B cell (primary cell): ENCODE results near the gene ZNF626. TPM values are rescaled to one million over a fixed set of nuclear protein-coding genes. Genes with fewer than 3 reads are reported as not detected.
A peak's percentile ranks its signal among the peaks of the same experiment; 100 is the strongest.

Experiments used
- ATAC-seq: fragments of 200-7000 bp; cut with Tn5 transposase; one replicate; pipeline ENCODE4 v1.10.0; 2021; ENCODE audit warnings: low read depth, mild to moderate bottlenecking, moderate number of reproducible peaks, moderate library complexity
- CTCF ChIA-PET: fragments of 350-600 bp; sonication (Branson Sonifier 250); formaldehyde crosslinking; loops from one replicate; lab custom pipeline; 2021; ENCODE audit warnings: antibody characterized with exemption, inconsistent platforms; lab: Charles Lee
- POLR2A ChIA-PET: fragments of 350-600 bp; sonication (Branson Sonifier 250); formaldehyde crosslinking; loops from one replicate; lab custom pipeline; 2021; ENCODE audit warnings: antibody characterized with exemption; lab: Charles Lee
- DNase-seq: peaks from one replicate; pipeline ENCODE4 v3.0.0; 2013
- H2AFZ ChIP-seq: 2 replicates; pipeline ENCODE4 v1.6.1; 2012; ENCODE audit warnings: mild to moderate bottlenecking, low read depth, low read length; ENCODE audit not compliant: insufficient read depth, poor library complexity, severe bottlenecking
- H3K27ac ChIP-seq, 2 donors: 1 replicate in 1 of 2; 2 replicates in 1 of 2; pipeline ENCODE4 v1.5.1; 2012 to 2013; ENCODE audit warnings: low read length in 2 of 2, mild to moderate bottlenecking in 2 of 2, moderate library complexity in 1 of 2
- H3K27me3 ChIP-seq, 4 experiments: fragments of 200-600 bp in 1 of 4; sonication (generic) in 1 of 4; replicated peaks in 1 of 4; 1 replicate in 2 of 4; 2 replicates in 2 of 4; pipeline versions ENCODE4 v1.6.1 to v1.7.0; 2013 to 2016; ENCODE audit warnings: low read length in 3 of 4, mild to moderate bottlenecking in 2 of 4, mixed read lengths in 1 of 4, moderate library complexity in 1 of 4; ENCODE audit not compliant: insufficient read depth in 4 of 4, control insufficient read depth in 3 of 4; ENCODE audit errors: control extremely low read depth in 1 of 4
- H3K36me3 ChIP-seq, 2 experiments: replicated peaks in 1 of 2; 1 replicate in 1 of 2; 2 replicates in 1 of 2; pipeline versions ENCODE4 v1.6.1 to v1.7.1; 2013; ENCODE audit warnings: low read length in 1 of 2; ENCODE audit not compliant: insufficient read depth in 2 of 2, control insufficient read depth in 1 of 2; ENCODE audit errors: control extremely low read depth in 1 of 2, extremely low read depth in 1 of 2
- H3K4me1 ChIP-seq, 2 donors: fragments of 200-600 bp in 1 of 2; sonication (generic) in 1 of 2; 1 replicate in 1 of 2; 2 replicates in 1 of 2; pipeline versions ENCODE4 v1.5.1 to v1.6.1; 2013 to 2017; ENCODE audit warnings: low read length in 2 of 2; ENCODE audit not compliant: control insufficient read depth in 2 of 2, insufficient read depth in 2 of 2
- H3K4me2 ChIP-seq: replicated peaks from 2 replicates; pipeline ENCODE3; 2012; ENCODE audit warnings: mild to moderate bottlenecking, low read depth, low read length; ENCODE audit not compliant: poor library complexity, severe bottlenecking
- H3K4me3 ChIP-seq, 5 experiments: fragments of 200-600 bp in 1 of 5; sonication (generic) in 1 of 5; 1 replicate in 3 of 5; 2 replicates in 2 of 5; pipeline versions ENCODE4 v1.5.1 to v1.7.0; 2011 to 2016; ENCODE audit warnings: low read length in 4 of 5, mild to moderate bottlenecking in 4 of 5, low read depth in 2 of 5, control low read depth in 1 of 5, moderate library complexity in 1 of 5; ENCODE audit not compliant: insufficient read depth in 1 of 5; ENCODE audit errors: control extremely low read depth in 1 of 5, extremely low read depth in 1 of 5
- H3K79me2 ChIP-seq: fragments of 200-600 bp; sonication (generic); one replicate; pipeline ENCODE4 v1.6.0; 2016; ENCODE audit warnings: low read length; ENCODE audit not compliant: control insufficient read depth, insufficient read depth
- H3K9ac ChIP-seq: fragments of 200-600 bp; sonication (generic); 2 replicates; pipeline ENCODE4 v1.6.1; 2017; ENCODE audit warnings: mild to moderate bottlenecking, low read length, moderate library complexity
- H3K9me3 ChIP-seq, 3 donors: one replicate each; pipeline versions ENCODE4 v1.6.1 to v1.7.1; 2013; ENCODE audit warnings: low read length in 2 of 3; ENCODE audit not compliant: control insufficient read depth in 2 of 3, insufficient read depth in 1 of 3; ENCODE audit errors: control extremely low read depth in 1 of 3
- H4K20me1 ChIP-seq: 2 replicates; pipeline ENCODE4 v1.6.0; 2012; ENCODE audit warnings: mild to moderate bottlenecking, low read length; ENCODE audit not compliant: insufficient read depth, control insufficient read depth, poor library complexity, severe bottlenecking
- H3K27ac Mint-ChIP-seq: one replicate; pipeline ENCODE4 v1.8.0; 2021; ENCODE audit warnings: mixed read lengths
- H3K27me3 Mint-ChIP-seq: one replicate; pipeline ENCODE4 v1.8.0; 2021; ENCODE audit warnings: mixed read lengths
- H3K4me1 Mint-ChIP-seq: one replicate; pipeline ENCODE4 v1.8.0; 2021; ENCODE audit warnings: mixed read lengths
- H3K4me3 Mint-ChIP-seq: one replicate; pipeline ENCODE4 v1.8.0; 2021; ENCODE audit warnings: mixed read lengths
- H3K9me3 Mint-ChIP-seq: one replicate; pipeline ENCODE4 v1.8.0; 2022; ENCODE audit warnings: mixed read lengths; ENCODE audit not compliant: insufficient read depth
- EZH2 ChIP-seq: IDR thresholded peaks from 2 replicates; pipeline ENCODE4 v1.6.1; 2012; ENCODE audit warnings: borderline replicate concordance, low read depth, mild to moderate bottlenecking, moderate library complexity, low read length; ENCODE audit not compliant: insufficient read depth, poor library complexity, severe bottlenecking
- WGBS: methylation state at CpG from one replicate; pipeline ENCODE4 v1.1.5; 2013; ENCODE audit warnings: missing lambda C conversion rate; ENCODE audit not compliant: insufficient coverage; 5-methylcytosine and 5-hydroxymethylcytosine counted together
- intact Hi-C: fragments of 100-400 bp; cut with micrococcal nuclease; formaldehyde crosslinking; loops from one replicate; pipeline ENCODE4 v1.10.0; 2022
- polyA plus RNA-seq: library from polyadenylated mRNA; depleted of rRNA; stranded (reverse); fragments of >200 nt; gene quantifications from 2 replicates; pipeline ENCODE4 v1.2.3, GENCODE V29; 2012
- total RNA-seq, 2 donors: library from RNA; stranded (reverse); fragments of 120-200 nt in 1 of 2; gene quantifications; 1 replicate in 1 of 2; 2 replicates in 1 of 2; pipeline versions ENCODE4 v1.2.3 to v1.2.4, GENCODE V29; 2013 to 2022
- TF ChIP-seq, protein P1 (sequence below): fragments of 200-600 bp; IDR thresholded peaks from one replicate; pipeline ENCODE4 v1.8.0; 2022; ENCODE audit warnings: antibody characterized with exemption, mild to moderate bottlenecking

The ZNF626 gene
- total and polyA plus RNA-seq, 2 donors (not counting 1 experiment from before 2014, with no cell fraction given): 5.4 to 15.2 TPM

DNA sequence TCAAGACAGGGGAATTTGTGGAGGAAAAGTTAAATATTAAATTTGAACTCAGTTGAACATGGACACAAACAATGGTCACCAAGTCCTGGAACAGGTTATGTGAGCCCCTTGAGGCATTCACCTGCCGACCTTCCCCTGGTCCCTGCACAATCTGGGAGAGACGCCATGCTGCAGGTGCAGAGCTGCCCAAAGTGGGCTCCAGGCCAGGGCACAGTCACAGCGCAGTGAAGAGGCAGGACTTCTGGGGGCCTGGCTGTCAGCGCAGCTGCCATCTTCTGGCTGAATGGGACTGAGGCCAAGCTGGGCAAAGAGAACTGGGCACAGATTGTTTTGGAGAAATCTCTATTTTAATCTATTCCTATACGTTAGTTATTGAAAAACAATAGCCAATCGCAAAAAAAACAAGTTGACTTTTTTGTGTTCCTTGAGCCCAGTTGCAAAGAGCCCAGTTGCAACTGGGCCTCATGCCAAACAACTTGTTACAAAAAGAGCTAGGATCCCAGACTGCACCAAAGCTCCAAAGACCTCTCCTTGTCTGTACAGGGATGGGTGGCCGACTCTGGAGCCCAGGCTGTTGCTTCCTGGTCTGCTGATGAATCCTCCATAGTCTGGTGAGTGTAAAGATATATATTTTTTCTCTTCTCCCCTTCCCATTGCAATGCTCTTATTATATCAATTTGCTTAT is 1.2 kb upstream of the ZNF626 start:
- 100% methylated on average over 4 of the region's 7 CpGs for WGBS
- no peak overlapping the region for H3K4me2 ChIP-seq
- no peak overlapping the region for H3K27ac ChIP-seq
- DNase-seq (no peak), ATAC-seq (no peak)
- H3K4me3 Mint-ChIP-seq: no peak overlapping the region
- intact Hi-C loops: loop anchor here (10.0 kb wide), 1 partner anchor 238 kb away; no protein-coding TSS in a partner anchor
- no peaks in the 10 kb centered on the region for H3K27me3 Mint-ChIP-seq
- ChIA-PET POLR2A (no interaction called here), CTCF (no interaction called here)
- H3K4me1 ChIP-seq: peaks cover 22 to 33% of the 10 kb centered on the region in 2 donors
- H3K27ac Mint-ChIP-seq: peak overlapping the region; percentile 26
- no peaks in the 10 kb centered on the region for H3K27me3 ChIP-seq
- TF ChIP-seq, protein P1, sequence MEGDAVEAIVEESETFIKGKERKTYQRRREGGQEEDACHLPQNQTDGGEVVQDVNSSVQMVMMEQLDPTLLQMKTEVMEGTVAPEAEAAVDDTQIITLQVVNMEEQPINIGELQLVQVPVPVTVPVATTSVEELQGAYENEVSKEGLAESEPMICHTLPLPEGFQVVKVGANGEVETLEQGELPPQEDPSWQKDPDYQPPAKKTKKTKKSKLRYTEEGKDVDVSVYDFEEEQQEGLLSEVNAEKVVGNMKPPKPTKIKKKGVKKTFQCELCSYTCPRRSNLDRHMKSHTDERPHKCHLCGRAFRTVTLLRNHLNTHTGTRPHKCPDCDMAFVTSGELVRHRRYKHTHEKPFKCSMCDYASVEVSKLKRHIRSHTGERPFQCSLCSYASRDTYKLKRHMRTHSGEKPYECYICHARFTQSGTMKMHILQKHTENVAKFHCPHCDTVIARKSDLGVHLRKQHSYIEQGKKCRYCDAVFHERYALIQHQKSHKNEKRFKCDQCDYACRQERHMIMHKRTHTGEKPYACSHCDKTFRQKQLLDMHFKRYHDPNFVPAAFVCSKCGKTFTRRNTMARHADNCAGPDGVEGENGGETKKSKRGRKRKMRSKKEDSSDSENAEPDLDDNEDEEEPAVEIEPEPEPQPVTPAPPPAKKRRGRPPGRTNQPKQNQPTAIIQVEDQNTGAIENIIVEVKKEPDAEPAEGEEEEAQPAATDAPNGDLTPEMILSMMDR: no peak
- TF ChIP-seq EZH2: no peak
- peaks cover 0 to 49% (median 10%) of the 10 kb centered on the region in 3 donors for H3K9me3 ChIP-seq
- H3K9ac ChIP-seq: no peak overlapping the region
- H2AFZ ChIP-seq: peak overlapping the region; percentile 58
- peaks cover 9% of the 10 kb centered on the region for H3K9me3 Mint-ChIP-seq
- peaks cover 35% of the 10 kb centered on the region for H3K4me1 Mint-ChIP-seq
- H3K36me3 ChIP-seq: peaks cover under 1 to 17% of the 10 kb centered on the region in 2 experiments
- H3K4me3 ChIP-seq: no peak overlapping the region
- peaks cover 39% of the 10 kb centered on the region for H3K79me2 ChIP-seq
- H4K20me1 ChIP-seq: no peaks in the 10 kb centered on the region
